ENCODE data around the gene CCSER1.

DNA sequence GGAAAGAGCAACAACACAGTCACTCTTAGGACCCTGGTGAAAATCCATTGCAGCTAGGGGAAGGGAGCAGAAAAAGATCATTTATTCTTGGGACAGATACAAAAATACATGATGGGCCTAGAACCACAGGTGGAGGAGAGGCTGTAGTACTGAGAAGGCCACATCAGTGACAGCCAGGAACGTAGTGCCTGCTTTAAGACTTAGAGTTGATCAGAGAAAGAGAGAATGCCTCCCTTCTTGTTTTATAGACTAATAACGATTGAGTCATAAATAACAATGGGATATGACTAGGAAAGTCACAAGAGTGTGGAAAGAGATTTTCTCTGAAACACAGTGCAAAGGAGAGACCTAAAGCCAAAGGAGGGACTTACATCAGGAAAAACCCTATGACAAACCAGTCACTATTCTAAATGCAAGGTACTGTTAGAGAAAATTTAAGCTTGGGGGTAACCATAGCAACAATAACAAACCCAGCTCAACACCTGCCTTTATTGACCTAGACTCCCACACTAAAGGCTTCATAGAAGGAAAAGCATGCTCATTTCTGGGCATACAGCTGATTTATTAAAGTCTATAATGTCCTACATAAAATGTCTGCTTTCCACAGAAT lies 1161.6 kb downstream of the CCSER1 start:
- TF ChIP-seq, protein P1, sequence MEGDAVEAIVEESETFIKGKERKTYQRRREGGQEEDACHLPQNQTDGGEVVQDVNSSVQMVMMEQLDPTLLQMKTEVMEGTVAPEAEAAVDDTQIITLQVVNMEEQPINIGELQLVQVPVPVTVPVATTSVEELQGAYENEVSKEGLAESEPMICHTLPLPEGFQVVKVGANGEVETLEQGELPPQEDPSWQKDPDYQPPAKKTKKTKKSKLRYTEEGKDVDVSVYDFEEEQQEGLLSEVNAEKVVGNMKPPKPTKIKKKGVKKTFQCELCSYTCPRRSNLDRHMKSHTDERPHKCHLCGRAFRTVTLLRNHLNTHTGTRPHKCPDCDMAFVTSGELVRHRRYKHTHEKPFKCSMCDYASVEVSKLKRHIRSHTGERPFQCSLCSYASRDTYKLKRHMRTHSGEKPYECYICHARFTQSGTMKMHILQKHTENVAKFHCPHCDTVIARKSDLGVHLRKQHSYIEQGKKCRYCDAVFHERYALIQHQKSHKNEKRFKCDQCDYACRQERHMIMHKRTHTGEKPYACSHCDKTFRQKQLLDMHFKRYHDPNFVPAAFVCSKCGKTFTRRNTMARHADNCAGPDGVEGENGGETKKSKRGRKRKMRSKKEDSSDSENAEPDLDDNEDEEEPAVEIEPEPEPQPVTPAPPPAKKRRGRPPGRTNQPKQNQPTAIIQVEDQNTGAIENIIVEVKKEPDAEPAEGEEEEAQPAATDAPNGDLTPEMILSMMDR (IDR thresholded peaks at IDR 0.05; ENCODE audit: poor library complexity), result no peak
- no peak for TF ChIP-seq EZH2 (IDR thresholded peaks at IDR 0.05; ENCODE audit: borderline replicate concordance)
- no peak for TF ChIP-seq EZH2phosphoT487 (IDR thresholded peaks at IDR 0.05; ENCODE audit: low read depth, severe bottlenecking, unreplicated experiment)

All from hepatocyte (in vitro differentiated cells).